Endometrium (tissue), 2 donors: ENCODE measurements around the gene ANKRD27.
"Not testable (repeated sequence)": the region's sequence is repeated elsewhere in the genome, so short reads cannot be mapped to it uniquely, and the experiment has no call there.

Source experiments
- FAIRE-seq: peaks from 2 replicates; lab custom pipeline; 2012; peaks lifted over from hg19 to GRCh38; lab: Jason Lieb, UNC
- donor health status: control.
- donor health status: control.

The ANKRD27 gene

DNA sequence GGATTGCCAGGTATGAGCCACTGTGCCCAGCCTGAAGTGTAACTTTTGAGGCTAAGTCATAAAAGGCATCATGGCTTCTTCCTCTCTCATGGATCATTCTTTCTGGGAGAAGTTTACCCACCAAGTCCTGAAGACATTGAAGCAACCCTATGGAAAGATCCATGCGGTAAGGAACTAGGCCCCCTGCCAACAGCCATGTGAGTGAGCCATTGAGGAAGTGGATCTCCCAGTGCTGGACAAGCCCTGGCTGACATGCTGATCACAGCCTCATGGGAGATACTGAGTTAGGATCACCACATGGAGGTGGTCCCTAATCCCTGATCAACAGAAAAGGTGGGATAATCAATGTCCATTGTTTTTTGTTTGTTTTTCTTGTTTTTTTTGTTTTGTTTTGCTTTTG lies 13.3 kb upstream of the ANKRD27 start:
- FAIRE-seq, result no peak

DNA sequence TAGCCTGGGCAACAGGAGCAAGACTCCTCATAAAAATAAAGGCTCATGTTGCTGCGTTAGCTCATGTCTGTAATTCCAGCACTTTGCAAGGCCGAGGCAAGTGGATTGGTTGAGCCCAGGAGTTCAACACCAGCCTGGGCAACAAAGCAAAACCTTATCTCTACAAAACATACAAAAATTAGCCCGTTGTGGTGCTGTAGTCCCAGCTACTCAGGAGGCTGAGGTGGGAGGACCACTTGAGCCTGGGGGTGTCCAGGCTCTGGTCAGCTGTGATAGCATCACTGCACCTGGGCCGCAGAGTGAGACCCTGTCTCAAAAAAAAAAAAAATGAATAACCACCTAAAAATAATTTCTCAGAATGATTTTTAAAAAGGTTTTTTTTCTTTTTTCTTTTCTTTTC lies 12.7 kb upstream of the ANKRD27 start:
- FAIRE-seq, result no peak

DNA sequence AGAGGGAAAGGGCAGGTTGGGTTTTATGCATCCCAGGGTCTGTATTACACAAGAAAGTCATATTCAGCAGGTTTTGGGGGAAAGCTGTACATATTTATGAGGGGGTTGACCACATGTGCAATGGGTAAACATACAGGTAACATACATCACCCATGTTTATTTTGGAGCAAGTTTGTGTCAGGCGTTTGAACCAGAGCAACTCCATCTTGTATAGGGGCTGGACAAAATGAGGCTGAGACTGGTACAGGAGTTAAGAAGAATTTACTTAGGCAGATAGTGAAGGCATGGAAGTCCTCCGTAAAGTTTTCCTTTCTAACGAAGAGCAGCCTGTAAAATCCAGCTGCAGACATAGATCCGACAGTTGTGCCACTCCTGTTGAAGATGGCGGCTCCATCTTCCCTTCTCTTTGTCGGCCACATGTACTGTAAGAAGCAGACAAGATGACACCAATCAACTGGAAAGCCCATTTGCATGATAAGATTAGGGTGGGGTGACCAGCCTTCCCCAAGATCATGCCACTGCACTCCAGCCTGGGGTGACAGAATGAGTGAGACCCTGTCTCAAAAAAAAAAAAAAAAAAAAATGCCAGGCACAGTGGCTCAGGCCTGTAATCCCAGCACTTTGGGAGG lies 12.0 kb upstream of the ANKRD27 start:
- FAIRE-seq, result no peak

DNA sequence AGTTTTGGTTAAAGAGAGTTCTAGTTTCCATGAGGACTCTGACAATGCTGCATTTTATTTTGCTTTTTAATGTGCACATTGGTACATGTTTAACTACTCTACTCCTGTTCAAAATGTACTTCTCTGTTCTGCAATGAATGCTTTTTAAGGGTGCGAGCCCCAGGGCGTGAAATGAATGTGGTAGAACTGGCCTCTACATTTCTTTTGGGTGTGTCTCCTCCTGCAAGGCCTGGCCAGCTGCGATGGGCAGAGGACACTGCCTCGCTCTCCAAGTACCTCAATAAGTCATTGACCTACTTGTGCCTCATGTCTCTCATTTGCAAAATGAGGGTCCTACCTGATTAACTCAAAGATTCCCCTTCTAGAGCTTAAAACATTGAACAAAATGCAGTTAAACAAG lies 7.3 kb upstream of the ANKRD27 start:
- FAIRE-seq, result no peak

DNA sequence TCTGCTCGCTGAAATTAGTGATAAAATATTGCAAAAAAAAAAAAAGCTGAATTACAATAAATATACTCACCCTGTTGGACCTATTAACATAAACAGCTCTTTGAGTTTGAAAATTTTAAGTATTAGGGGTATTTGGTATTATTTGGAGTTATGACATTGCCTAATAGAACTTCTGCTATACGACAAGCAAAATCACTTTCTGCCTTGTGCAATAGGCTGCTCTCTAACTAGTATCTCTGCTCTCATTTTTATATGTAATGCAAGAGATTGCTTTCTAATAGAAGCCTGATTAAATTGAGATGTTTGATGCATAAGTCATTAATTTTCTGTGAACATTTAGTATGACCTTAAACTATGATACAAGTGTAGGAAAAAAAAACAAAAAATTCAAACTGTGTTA lies 6.0 kb upstream of the ANKRD27 start:
- no peak for FAIRE-seq

DNA sequence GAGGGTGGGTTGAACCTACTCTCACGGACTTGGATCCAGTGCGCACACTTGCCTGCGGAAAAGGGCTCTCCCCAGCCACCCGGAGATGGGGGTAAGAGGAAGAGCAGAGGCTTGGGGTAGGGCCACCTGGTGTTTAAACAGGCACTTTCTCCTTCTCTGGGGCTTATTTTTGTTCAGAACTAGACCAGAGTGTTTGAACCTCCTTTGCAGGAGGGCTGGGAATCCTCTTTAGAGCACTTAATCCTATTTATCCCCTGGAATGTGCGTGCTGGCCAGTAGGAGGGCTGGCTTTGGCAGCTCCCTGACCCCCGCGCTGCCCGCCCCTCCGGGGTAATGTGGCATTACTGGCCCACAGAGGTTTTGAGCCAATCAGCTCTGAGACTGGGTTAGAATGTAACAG lies 2.7 kb upstream of the ANKRD27 start:
- FAIRE-seq, result no peak

DNA sequence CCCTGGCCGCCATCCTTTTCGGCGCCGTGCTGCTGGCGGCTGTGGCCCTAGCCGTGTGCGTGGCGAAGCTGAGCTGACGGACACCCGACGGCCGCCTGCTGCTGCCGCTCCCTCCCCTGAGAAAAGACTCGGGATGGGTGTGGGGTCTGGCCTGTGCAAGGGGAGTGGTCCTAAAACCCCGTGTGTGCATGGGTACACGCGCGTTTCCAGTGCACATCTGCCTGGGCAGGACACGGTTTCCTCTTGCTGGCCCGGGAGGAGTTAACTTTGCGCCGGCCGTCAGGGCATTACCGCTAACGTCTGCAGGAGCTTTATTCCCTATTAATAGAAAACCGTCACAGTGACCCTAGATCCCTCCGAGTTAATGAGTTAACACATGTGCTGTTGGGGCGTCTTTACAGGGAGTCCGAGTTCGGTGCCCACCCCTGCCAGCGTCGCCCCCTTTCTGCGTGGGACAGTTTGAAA lies 1.9 kb upstream of the ANKRD27 start:
- no peak for FAIRE-seq

DNA sequence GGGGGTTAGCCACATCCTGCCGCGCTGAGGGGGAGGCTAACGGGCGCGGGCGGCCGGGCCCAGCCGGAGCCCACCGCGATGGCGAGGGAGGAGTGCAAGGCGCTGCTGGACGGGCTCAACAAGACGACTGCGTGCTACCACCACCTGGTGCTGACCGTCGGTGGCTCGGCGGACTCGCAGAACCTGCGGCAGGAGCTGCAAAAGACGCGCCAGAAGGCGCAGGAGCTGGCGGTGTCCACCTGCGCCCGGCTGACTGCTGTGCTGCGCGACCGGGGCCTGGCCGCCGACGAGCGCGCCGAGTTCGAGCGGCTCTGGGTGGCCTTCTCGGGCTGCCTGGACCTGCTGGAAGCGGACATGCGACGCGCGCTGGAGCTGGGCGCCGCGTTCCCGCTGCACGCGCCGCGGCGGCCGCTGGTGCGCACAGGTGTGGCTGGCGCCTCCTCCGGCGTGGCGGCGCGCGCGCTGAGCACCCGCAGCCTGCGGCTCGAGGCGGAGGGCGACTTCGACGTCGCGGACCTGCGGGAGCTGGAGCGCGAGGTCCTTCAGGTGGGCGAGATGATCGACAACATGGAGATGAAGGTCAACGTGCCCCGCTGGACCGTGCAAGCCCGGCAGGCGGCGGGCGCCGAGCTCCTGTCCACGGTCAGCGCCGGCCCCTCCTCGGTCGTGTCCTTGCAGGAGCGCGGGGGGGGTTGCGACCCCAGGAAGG lies 1.4 kb upstream of the ANKRD27 start:
- no peak for FAIRE-seq

DNA sequence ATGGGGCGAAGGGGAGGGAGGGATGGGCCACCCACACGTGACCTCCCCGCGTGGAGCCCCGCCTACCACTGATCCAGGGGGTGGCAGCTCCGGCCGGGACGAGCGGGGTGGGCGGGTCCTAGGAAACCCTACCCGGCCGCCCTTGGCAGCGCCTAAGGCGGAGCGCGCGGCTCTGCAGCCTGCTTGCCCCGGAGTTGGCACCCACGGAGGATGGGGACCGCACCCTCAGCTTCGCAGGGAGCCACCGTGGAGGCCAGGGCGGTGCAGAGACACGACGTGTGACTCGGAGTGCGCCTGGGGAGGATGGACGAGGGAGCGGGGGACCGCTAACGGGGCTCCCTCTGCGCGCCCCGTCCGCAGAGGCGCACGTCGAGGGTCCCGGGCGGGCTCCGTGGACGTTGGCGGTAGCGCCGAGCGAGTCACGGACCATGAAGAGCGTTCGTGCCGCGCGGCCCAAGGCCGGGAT lies 773 bp upstream of the ANKRD27 start, which contains the start of gene RGS9BP:
Gene RGS9BP, plus strand, starts transcription at position 129 of the 466 bp plus-strand sequence. CDS start 416 bp downstream, outside the sequence.
- no peak for FAIRE-seq

DNA sequence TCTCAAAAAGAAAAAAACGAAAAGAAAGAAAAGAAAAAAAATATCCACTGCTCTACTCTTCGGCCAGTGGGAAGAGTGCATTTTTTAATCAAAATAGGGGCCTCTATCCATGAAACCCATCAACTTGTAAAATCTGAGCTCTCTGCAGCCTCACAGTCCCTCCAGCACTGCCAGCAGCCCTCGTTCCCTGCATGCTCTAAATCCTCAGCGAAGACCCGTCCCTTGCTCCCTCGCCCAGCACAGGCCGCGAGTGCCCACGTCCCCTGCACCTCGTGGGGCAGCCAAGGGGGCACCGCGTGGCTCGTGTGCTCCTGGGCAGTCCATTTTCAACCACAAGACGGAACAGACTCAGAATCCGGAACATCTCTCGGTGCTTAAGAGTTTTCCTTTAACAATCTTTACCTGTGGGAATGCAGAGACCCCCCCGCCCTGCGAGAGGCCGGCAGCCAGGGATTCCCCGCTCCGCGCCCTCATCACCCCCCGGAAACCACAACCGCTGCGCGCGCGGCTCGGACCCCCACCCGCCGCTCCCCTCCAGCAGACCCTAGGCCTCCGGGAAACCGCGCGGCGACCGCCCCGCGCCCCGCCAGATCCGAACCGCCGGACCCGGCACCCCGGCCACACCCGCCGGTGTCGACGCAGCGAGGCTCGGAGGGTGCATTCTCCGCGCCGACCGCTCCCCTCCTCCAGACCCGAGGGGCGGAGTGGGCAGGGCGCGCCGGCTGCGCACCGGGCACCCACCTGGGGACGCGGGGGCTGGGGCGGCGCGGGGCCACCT lies 638 bp downstream of the ANKRD27 start:
- no peak for FAIRE-seq

DNA sequence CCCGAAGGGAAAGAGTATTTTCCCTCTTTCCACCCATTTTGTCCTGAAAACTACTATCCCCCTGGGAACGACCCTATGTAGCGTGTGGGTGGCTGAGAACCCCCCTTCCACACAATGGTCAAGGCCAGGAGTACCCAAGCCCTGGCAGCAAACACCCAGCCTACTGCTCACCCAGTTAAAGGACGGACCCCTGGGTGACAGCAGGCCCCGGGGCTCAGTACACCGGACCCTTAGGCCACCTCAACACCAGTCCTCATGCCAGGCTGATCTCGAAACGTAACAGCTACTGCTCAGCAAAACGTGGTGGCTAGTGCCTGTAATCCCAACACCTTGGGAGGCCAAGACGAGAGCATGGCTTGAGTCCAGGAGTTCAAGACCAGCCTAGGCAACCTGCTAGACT lies 1.4 kb downstream of the ANKRD27 start:
- FAIRE-seq, result no peak

DNA sequence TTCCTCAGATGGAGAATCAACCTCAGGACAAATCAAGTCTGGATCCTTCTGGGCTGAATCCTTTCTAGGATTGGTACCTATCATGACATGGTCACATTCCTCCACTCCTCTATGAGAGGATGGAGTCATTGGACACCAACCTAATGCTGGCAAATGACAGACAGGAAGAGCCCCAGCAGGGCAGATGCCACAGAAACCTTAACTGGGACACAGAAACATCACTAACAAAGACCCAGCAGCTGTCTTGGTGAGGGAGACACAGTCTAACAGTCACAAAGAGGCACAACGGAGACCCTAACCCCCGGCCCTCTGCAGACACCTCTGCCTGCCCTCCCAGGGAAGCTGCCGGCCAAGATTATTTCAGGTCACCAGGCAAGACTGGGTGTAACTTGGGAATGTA lies 2.1 kb downstream of the ANKRD27 start:
- FAIRE-seq, result no peak

DNA sequence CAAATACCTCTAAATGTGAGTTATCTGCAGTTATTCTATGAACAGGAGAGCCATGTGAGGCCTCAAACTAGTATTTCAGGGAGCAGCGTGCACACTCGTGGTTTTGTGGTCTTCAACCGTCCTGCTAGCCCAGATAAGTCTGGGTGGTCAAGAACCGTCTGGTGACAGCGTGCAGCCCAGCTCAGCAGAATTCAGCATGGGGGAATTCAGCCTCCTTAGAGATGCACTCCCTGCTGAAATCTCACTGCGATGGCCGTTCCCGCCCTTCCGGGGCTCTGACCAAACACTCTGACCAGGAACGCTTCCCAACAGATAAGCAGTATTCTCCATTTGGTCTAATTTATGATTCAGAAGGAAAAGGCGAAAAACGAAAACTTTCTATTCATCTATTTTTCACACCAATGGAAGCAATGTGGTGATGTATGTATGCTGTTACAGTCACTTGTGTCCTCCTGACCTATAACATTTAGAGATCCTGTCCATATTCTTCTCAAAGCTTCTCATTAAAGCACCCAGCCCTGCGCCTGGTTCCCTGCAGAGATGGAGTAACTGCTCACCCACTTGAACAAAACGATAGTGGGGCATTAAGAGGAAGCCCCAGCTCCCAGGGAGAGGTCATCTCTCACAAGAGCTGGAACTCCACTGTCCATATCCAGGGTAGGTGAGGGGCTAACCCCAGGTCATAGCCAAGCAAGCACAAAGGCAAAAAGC lies 2.9 kb downstream of the ANKRD27 start:
- FAIRE-seq, result no peak

DNA sequence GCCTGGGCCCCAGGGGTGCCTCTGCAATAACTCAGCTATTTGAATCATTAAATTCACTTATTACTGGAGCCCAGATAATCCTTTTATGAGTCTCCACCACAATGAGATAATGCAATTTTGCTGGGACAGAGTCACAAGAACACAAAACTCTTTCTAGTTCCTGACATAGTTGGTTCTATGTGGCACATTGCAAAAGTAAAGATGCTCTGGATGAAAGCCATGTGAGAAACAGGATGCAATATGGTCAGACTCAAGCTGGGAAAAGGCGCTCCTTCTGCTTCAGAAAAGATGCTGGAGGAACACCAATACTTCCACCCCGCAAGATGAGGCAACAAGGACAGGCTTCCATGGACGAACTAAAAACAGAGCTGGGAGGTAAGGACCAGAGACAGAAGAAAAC lies 5.7 kb downstream of the ANKRD27 start:
- no peak for FAIRE-seq

DNA sequence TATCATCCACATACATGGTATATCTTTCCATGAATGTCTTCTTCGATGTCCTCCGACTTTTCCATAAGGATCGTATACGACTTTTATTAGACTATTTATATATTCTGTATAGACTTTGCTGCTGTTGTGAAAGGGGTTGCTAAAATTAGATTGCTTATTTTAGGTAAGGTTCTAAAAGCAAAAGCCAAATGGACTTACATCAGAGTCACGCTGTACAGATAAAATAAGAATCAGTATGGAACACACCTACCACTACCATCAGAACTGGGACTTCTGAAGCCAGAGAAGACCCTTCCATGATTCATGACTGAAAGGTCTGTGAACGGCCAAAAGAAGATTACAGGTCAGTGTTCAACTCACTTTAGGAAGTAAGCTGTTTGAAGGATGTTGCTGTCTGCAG lies 8.9 kb downstream of the ANKRD27 start:
- FAIRE-seq, result no peak

DNA sequence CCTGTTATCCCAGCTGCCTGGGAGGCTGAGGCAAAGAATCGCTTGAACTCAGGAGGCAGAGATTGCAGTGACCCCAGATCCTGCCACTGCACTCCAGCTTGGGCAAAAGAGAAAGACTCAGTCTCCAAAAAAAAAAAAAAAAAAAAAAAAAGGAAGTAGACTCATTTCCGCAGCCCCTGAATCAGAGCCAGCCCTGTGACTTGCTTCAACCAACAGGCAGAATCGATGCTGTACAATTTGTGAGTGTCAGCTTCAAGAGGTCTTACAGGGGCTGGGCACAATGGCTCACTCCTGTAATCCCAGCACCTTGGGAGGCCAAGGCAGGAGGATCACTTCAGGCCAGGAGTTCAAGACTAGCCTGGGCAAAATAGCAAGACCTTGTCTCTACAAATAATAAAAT lies 12.8 kb downstream of the ANKRD27 start:
- FAIRE-seq, result no peak

DNA sequence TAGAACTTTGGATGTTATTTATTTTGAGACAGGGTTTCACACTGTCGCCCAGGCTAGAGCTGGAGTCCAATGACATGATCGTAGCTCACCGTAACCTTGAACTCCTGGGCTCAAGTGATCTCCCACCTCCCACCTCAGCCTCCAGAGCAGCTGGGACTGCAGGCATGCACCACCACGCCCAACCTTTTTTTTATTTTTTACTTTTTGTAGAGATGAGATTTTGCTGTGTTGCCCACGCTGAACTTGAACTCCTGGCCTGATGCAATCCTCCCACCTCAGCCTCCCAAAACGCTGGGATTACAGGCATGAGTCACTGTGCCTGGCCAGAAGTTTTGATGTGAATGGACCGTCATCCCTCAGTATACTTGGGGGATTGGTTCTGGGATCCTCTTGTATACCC lies 13.7 kb downstream of the ANKRD27 start:
- FAIRE-seq, result no peak

DNA sequence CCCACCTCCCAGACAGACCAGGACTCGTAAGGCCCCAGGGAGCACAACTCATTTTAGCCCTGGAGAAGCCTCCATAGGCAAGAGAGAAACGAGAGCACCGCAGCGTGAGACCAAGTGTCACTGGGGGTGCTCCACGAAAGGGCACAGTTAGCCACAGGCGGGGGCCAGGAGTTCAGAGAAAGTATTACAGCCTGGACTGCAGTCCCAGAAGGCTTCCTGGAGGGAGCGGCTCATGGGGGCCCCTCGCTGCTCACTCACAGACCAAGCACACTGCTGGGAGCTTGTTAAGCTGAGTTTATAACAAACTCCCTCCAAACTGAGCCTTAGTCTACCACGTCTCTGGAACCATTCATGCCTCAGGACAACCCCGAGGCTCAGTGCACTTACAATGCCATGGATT lies 16.5 kb downstream of the ANKRD27 start:
- no peak for FAIRE-seq

DNA sequence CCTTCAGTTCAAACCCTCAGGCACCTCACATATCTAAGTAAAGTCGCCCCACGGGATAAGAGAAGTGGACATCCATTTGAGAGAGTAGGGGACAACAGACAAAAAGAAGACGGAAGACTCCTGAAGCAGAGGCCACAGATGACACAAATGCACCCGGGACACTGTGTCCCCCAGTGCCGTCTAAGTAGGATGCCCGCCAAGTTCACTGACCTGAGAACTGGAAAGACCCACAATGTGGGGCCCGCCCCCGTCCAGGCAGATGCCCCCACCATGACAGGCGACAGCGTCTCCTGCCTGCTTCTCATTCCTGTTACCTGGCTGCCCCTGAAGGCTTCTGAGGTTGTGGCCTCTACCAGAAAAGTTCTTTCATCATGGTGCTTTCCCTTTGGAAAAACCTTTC lies 16.9 kb downstream of the ANKRD27 start:
- FAIRE-seq, result no peak

DNA sequence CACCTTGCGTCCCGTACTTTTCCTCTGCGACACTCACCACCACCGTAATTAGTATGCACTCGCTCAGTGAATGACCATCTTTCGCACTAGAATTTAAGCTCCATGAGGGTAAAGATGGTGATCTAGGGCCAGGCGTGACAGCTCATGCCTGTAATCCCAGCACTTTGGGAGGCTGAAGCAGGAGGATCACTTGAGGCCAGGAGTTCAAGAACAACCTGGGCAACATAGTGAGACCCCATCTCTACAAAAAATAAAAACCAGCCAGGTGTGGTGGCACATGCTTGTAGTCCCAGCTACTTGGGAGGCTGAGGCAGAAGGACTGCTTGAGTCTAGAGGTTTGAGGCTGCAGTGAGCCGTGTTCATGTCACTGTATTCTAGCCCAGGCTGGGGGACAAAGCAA lies 18.6 kb downstream of the ANKRD27 start:
- FAIRE-seq, result not testable (repeated sequence)

DNA sequence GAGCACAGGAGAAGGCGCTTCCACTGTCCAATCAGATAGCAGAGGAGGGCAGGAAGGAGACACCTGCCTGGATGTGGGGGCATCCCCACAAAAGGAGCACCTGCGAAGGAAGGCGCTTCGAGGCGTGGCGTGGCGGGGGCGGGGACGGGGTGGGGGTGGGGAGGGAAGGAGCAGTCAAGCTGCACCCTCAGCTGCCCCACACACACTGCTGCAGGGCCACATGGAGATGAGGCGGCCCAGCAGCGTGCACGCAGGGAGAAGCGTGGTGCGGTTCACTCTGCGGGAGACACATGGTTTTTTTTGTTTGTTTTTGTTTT lies 21.4 kb downstream of the ANKRD27 start:
- FAIRE-seq, result no peak

DNA sequence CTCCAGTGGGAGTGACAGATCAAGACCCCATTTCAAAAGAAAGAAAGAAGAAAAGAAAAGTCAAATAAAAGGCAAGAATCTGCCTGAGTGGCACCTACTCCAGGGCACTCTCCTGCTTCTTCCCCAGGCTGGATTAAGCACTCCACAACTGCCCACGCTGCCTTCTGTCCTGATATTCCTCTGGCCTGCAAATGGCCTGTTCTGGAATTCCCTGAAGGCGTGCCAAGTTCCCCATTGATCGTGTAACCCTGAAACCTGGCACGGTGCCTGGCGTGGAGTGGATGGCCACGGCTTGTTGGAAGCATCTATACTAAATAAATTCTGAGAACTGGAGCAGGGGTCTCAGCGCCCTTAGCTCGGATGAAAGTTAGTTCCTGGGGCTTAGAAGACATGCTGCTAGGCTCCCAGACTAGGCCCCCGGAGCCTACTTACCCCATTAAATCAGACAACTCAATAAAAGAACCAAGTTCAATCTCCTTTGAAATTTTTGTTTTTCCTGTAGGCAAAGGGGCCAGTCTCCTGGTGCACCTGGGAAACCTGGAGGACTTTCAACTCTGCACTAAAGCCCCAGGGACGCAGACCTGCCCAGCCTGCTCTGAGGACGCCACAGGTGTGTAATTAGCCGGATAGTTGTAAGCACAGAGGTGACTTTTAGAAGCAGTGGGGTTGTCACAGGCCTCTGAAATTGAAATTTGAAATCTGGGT lies 21.9 kb downstream of the ANKRD27 start:
- FAIRE-seq, result no peak
